ENCODE measurements around the gene DOCK7. TPM values are rescaled to one million over a fixed set of nuclear protein-coding genes. Genes with fewer than 3 reads are reported as not detected.

Gene DOCK7, protein sequence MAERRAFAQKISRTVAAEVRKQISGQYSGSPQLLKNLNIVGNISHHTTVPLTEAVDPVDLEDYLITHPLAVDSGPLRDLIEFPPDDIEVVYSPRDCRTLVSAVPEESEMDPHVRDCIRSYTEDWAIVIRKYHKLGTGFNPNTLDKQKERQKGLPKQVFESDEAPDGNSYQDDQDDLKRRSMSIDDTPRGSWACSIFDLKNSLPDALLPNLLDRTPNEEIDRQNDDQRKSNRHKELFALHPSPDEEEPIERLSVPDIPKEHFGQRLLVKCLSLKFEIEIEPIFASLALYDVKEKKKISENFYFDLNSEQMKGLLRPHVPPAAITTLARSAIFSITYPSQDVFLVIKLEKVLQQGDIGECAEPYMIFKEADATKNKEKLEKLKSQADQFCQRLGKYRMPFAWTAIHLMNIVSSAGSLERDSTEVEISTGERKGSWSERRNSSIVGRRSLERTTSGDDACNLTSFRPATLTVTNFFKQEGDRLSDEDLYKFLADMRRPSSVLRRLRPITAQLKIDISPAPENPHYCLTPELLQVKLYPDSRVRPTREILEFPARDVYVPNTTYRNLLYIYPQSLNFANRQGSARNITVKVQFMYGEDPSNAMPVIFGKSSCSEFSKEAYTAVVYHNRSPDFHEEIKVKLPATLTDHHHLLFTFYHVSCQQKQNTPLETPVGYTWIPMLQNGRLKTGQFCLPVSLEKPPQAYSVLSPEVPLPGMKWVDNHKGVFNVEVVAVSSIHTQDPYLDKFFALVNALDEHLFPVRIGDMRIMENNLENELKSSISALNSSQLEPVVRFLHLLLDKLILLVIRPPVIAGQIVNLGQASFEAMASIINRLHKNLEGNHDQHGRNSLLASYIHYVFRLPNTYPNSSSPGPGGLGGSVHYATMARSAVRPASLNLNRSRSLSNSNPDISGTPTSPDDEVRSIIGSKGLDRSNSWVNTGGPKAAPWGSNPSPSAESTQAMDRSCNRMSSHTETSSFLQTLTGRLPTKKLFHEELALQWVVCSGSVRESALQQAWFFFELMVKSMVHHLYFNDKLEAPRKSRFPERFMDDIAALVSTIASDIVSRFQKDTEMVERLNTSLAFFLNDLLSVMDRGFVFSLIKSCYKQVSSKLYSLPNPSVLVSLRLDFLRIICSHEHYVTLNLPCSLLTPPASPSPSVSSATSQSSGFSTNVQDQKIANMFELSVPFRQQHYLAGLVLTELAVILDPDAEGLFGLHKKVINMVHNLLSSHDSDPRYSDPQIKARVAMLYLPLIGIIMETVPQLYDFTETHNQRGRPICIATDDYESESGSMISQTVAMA (N-terminal part only)
- 10 to 100 TPM; 11.9 to 13.7 TPM for total RNA-seq

DNA sequence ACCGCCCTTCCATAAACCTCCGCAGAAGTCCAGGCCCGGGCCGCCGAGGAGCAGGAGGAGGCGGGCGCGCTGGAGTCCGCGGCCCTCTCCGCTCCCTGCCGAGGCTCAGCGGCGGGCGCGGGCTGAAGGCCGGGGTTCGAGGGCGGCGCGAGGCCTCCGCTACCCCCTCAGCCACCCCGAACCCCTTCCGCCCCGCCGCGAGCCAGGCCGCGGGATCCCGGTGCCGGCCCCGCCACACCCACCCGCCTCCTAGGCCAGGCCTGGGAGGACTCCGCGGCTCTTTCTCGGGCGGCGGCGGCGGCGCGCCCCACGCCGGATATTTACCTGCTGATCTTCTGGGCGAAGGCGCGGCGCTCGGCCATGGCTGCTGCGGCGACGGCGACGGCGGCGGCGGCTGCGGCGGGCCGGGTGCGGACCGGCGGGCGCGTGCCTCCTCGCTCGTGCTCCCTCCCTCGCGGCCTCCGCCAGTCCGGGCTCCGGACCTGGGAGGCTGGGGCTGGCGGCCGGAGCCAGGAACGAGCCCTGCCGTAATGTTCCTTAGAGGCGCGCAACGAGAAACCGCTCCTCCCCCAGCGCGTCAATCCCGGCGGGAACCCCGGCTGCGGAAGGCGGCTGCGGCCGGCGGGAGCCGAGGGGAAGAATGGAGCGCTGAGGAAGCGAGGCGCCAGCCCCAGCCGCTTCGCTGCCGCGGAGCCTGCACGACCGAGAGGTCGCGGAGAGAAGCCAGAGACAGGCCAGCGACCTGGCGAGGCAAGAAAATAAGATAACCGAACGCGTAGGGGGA lies at the start of gene DOCK7:
TSS of gene DOCK7 (minus strand) at position 484 of the 784 bp plus-strand sequence. CDS start at position 362, 122 bp downstream.
- CTCF ChIA-PET: no interaction called here
- no peaks in the 10 kb centered on the region for H3K36me3 Mint-ChIP-seq (ENCODE audit: low read depth)
- no peaks in the 10 kb centered on the region for H3K27me3 Mint-ChIP-seq
- H3K4me1 Mint-ChIP-seq: peaks cover 30% of the 10 kb centered on the region
- H3K4me3 Mint-ChIP-seq: peak within 1 kb of the TSS; percentile 88
- no peaks in the 10 kb centered on the region for H3K9me3 Mint-ChIP-seq (ENCODE audit: low read depth)
- intact Hi-C loops (cut with DNase I, micrococcal nuclease): loop anchor here (1.0 to 10.0 kb wide), 5 partner anchors 66 to 963 kb away; partner anchors contain the start of genes ATG4C (in 1 of the 2), TM2D1 (in 1 of the 2) and USP1 (in 1 of the 2)
- DNase-seq (peak; percentile 69), ATAC-seq (peak; percentile 64)
- POLR2A ChIA-PET: no interaction called here
- peak within 1 kb of the TSS; percentile 87 for H3K27ac Mint-ChIP-seq

DNA sequence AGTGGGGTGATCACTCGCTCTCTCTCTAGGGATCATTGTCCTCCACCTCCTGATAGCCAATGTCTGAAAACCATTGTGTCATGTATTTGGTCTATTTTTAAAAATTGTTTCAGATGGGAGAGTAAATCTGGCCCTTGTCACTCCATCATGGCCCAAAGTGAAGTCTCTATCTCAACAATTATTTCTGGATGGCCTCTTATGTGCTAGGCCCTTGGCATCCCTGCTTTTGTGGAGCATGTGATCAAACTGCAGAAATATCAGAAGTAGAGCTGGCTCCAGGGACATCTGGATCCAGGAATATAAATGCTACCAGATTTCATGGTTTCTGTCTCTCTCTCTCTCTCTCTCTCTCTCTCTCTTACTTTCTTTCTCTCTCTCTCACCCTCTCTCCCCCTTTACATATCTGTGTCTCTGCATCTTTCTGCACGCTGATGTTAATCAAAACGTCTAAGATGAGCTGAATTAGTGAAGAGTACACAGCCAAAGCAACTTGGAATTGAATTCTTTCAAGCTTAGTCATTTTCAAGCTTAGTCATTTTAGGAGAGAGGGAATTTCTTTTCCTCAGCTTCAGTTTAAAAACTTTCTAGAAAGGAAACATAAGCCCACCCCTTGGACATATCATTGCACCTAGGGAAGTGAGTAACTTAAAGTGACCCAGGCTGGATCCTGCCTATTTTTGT lies 47.4 kb upstream of the DOCK7 start:
- no peak for ATAC-seq
- CTCF ChIA-PET: interaction anchor here (2.1 kb wide), 1 partner anchor 11 kb away, joined by 8 read pairs; no protein-coding TSS in a partner anchor
- Mint-ChIP-seq H3K4me1 (no peaks in the 10 kb centered on the region), H3K4me3 (no peak overlapping the region), H3K27me3 (peaks cover 8% of the 10 kb centered on the region), H3K27ac (no peak overlapping the region), H3K36me3 (ENCODE audit: low read depth) (no peaks in the 10 kb centered on the region), H3K9me3 (ENCODE audit: low read depth) (no peaks in the 10 kb centered on the region)
- intact Hi-C loops (cut with DNase I, micrococcal nuclease): no loop called here
- no peak for DNase-seq
- POLR2A ChIA-PET: no interaction called here

DNA sequence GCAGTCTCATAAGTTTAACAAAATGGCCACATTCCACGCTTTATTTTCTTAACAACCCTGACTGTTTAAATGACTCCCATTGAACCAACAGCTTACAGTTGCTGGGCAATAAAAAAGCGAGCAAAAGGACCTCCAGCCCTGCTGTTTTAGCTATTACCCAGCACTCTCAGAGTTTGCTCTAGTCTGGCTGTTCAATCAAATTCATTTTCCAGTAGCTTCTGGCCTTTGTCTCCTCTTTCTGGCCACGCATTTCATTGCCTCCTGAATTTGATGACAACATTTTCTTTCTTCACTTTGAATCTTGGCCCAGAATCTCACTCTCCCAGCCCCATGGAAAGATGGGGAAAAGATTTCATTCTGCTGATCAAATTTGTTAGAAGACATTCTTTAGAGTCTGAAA lies 44.1 kb upstream of the DOCK7 start:
- H3K36me3 Mint-ChIP-seq (ENCODE audit: low read depth): no peaks in the 10 kb centered on the region
- no peaks in the 10 kb centered on the region for H3K4me1 Mint-ChIP-seq
- H3K27me3 Mint-ChIP-seq: peaks cover 1% of the 10 kb centered on the region
- H3K27ac Mint-ChIP-seq: no peak overlapping the region
- DNase-seq: no peak
- ChIA-PET CTCF (interaction anchor here (0.6 kb wide), 1 partner anchor 983 kb away, joined by 3 read pairs; no protein-coding TSS in a partner anchor), POLR2A (no interaction called here)
- H3K9me3 Mint-ChIP-seq (ENCODE audit: low read depth): no peaks in the 10 kb centered on the region
- H3K4me3 Mint-ChIP-seq: no peak overlapping the region
- ATAC-seq: no peak
- intact Hi-C loops (cut with DNase I, micrococcal nuclease): no loop called here

DNA sequence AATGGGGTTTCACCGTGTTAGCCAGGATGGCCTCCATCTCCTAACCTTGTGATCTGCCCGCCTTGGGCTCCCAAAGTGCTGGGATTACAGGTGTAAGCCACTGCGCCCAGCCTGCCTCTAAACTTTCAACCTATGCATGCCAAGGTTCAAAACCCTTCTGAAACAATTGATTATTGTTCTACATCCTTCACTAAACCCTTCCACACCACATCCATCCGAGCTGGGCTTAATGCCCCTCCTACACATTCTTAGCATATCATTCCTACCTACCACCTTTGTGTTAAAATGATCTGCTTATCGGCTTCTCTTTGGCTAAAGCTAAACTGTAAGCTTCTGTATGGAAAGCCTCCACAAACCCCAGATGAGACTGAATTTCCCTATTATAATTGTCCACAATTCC lies 40.8 kb upstream of the DOCK7 start:
- DNase-seq: no peak
- H3K4me3 Mint-ChIP-seq: no peak overlapping the region
- peaks cover 7% of the 10 kb centered on the region for H3K4me1 Mint-ChIP-seq
- H3K9me3 Mint-ChIP-seq (ENCODE audit: low read depth): no peaks in the 10 kb centered on the region
- no peak for ATAC-seq
- H3K27me3 Mint-ChIP-seq: no peaks in the 10 kb centered on the region
- intact Hi-C loops (cut with DNase I, micrococcal nuclease): no loop called here
- H3K36me3 Mint-ChIP-seq (ENCODE audit: low read depth): no peaks in the 10 kb centered on the region
- ChIA-PET POLR2A (no interaction called here), CTCF (no interaction called here)
- no peak overlapping the region for H3K27ac Mint-ChIP-seq

DNA sequence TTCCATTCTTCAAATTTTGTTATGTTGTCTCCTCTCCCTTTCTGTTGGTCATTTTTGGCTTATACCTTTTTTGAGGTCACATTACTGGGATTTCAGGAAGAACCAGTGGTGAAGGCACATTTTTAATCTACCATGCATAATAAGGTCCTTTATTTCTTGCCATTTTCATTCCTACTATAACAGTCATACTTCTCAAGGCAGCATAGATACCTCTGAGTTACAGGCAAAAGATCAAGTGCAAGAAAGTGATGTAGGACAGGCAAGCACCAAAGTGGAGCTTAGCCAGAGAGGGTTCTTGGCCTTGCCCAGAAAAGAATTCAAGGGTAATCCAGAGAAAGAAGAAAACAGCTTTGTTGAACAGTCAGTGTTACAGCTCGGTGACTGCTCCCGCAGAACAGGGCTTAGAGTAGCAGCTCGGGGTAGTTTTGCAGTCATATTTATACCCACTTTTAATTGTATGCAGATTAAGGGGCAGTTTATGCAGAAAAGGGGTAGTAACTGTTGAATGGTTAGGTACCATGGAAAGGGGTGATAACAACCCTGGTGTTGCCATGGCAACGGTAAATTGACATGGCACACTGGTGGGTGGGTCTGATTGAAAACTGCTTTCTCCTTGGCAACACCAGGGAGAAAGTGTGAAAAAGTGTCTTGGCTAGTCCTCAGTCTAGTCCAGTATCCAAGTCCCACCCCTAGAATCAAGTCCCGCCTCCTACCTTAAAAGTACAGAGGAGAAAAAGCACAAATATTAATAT lies 39.6 kb upstream of the DOCK7 start:
- intact Hi-C loops (cut with DNase I, micrococcal nuclease): no loop called here
- ATAC-seq: no peak
- DNase-seq: no peak
- peaks cover 7% of the 10 kb centered on the region for H3K4me1 Mint-ChIP-seq
- no peaks in the 10 kb centered on the region for H3K27me3 Mint-ChIP-seq
- no peak overlapping the region for H3K4me3 Mint-ChIP-seq
- no peaks in the 10 kb centered on the region for H3K36me3 Mint-ChIP-seq (ENCODE audit: low read depth)
- no peak overlapping the region for H3K27ac Mint-ChIP-seq
- ChIA-PET POLR2A (no interaction called here), CTCF (no interaction called here)
- H3K9me3 Mint-ChIP-seq (ENCODE audit: low read depth): no peaks in the 10 kb centered on the region

DNA sequence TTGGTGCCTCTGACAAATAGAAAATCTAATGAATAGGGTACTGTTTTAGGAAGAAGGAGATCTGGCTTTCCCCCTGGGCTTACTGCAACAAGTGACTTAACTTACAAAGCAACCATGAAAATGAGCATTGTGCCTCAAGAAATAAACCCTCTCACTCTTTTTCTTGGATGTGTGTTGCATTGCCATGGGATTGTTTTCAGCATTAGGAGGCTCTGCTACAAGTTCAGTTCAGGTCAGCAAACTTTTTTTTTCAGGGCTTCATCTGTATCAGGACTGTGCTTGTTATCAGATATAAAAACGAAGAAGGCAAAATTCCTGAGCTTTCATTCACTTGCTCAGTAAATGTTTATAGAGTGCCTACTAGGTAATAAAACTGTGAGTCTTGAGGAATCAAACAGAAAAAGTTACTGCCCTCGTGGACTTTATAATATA lies 37.8 kb upstream of the DOCK7 start:
- POLR2A ChIA-PET: no interaction called here
- no peaks in the 10 kb centered on the region for H3K27me3 Mint-ChIP-seq
- no peaks in the 10 kb centered on the region for H3K9me3 Mint-ChIP-seq (ENCODE audit: low read depth)
- H3K4me3 Mint-ChIP-seq: no peak overlapping the region
- intact Hi-C loops (cut with DNase I, micrococcal nuclease): no loop called here
- DNase-seq: no peak
- CTCF ChIA-PET: interaction anchor here (0.7 kb wide), 1 partner anchor 571 kb away, joined by 3 read pairs; no protein-coding TSS in a partner anchor
- H3K36me3 Mint-ChIP-seq (ENCODE audit: low read depth): no peaks in the 10 kb centered on the region
- no peak overlapping the region for H3K27ac Mint-ChIP-seq
- H3K4me1 Mint-ChIP-seq: peaks cover 7% of the 10 kb centered on the region
- ATAC-seq: no peak

DNA sequence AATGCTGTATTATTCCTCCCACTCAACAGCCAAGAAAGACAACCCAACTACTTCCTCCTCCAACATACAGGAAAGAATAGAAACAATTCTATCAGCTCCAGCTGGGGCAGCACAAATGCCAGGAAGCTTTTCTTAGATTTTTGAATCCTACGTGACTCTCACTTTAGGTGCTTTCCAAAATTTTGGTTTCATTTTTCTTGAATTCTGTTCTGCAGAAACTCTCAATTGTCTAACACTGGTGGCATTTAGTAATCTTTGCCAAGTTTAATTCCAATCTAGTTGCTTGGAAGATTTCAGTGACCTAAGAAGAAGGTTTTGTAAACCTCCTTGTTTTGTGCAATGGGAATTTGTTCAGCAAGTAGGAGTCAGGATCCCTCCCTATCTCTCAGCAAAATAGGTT lies 37.1 kb upstream of the DOCK7 start:
- DNase-seq (no peak), ATAC-seq (no peak)
- no peaks in the 10 kb centered on the region for H3K36me3 Mint-ChIP-seq (ENCODE audit: low read depth)
- CTCF ChIA-PET: interaction anchor here (0.7 kb wide), 1 partner anchor 570 kb away, joined by 3 read pairs; no protein-coding TSS in a partner anchor
- no peaks in the 10 kb centered on the region for H3K9me3 Mint-ChIP-seq (ENCODE audit: low read depth)
- no peaks in the 10 kb centered on the region for H3K27me3 Mint-ChIP-seq
- peaks cover 7% of the 10 kb centered on the region for H3K4me1 Mint-ChIP-seq
- no peak overlapping the region for H3K4me3 Mint-ChIP-seq
- POLR2A ChIA-PET: no interaction called here
- intact Hi-C loops (cut with DNase I, micrococcal nuclease): no loop called here
- no peak overlapping the region for H3K27ac Mint-ChIP-seq

DNA sequence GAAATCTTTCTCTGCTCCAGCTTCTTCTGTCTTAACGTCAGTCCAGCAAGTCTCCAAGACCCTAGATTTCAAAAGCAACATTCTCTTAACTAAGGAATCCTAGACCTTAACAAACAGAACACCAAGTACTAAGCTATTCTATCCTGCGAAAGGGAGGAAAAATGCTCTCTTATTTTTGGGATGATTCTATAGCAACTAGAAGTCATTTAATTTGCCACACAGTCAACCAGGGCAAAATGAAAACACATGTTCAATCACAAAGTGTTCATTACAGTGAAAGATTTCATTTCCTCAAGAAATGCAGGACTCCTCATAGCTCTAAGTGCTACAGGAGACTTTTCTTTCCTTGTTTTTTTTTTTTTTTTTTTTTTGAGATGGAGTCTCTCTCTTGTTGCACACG lies 36.2 kb upstream of the DOCK7 start:
- DNase-seq (no peak), ATAC-seq (no peak)
- Mint-ChIP-seq H3K4me3 (no peak overlapping the region), H3K27me3 (no peaks in the 10 kb centered on the region), H3K36me3 (ENCODE audit: low read depth) (no peaks in the 10 kb centered on the region), H3K9me3 (ENCODE audit: low read depth) (no peaks in the 10 kb centered on the region), H3K27ac (no peak overlapping the region), H3K4me1 (peaks cover 7% of the 10 kb centered on the region)
- POLR2A ChIA-PET: no interaction called here
- CTCF ChIA-PET: interaction anchor here (1.2 kb wide), 1 partner anchor 22 kb away, joined by 4 read pairs; no protein-coding TSS in a partner anchor
- intact Hi-C loops (cut with DNase I, micrococcal nuclease): no loop called here

DNA sequence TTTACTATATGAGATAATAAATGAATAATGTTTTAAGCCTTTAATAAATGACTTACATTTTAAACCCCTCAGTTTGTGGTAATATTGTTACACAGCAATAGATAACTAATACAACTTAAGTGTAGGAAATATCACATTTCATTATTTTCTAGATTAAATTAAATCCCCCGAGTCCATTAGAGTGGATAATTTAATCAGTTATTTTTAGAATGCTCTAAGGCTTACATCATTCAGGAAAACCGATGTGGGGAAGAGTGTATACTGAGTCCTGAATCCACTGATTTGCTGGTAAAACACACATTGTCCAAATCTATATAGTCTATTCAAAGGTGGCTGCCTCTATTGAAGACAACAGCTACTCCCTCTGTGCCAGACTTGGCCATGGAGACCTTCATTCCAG lies 35.7 kb upstream of the DOCK7 start:
- Mint-ChIP-seq H3K9me3 (ENCODE audit: low read depth) (no peaks in the 10 kb centered on the region), H3K4me3 (no peak overlapping the region), H3K36me3 (ENCODE audit: low read depth) (no peaks in the 10 kb centered on the region), H3K4me1 (peaks cover 7% of the 10 kb centered on the region), H3K27ac (no peak overlapping the region), H3K27me3 (no peaks in the 10 kb centered on the region)
- ChIA-PET CTCF (interaction anchor here (0.7 to 1.2 kb wide), 2 partner anchors 22 to 933 kb away, joined by 3 to 4 read pairs; no protein-coding TSS in a partner anchor), POLR2A (interaction anchor here (0.7 kb wide), 1 partner anchor 91 kb away, joined by 3 read pairs; no protein-coding TSS in a partner anchor)
- intact Hi-C loops (cut with DNase I, micrococcal nuclease): no loop called here
- DNase-seq (no peak), ATAC-seq (no peak)

DNA sequence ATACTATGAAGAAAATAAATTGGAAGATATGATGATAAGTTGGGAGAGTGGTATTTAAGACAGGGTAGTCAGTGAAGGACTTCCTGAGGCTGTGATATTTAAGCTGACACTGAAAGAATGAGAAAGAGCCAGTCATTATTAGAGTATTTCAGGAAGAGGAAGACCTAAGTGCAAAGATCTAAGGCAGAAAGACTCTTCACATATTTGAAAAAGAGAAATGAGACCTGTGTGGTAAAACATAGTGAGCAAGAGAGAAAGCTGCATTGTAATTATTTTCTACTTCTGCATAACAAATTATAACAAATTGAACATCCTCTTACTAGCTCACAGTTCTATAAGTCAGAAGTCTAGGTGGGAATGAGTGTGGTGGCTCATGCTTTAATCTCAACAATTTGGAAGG lies 34.6 kb upstream of the DOCK7 start:
- no peak overlapping the region for H3K4me3 Mint-ChIP-seq
- no peak overlapping the region for H3K27ac Mint-ChIP-seq
- no peak for DNase-seq
- peaks cover 3% of the 10 kb centered on the region for H3K27me3 Mint-ChIP-seq
- no peak for ATAC-seq
- intact Hi-C loops (cut with DNase I, micrococcal nuclease): no loop called here
- H3K9me3 Mint-ChIP-seq (ENCODE audit: low read depth): no peaks in the 10 kb centered on the region
- H3K4me1 Mint-ChIP-seq: peaks cover 7% of the 10 kb centered on the region
- ChIA-PET POLR2A (no interaction called here), CTCF (interaction anchor here (1.0 to 1.3 kb wide), 2 partner anchors 13 to 24 kb away, joined by 3 to 4 read pairs; no protein-coding TSS in a partner anchor)
- H3K36me3 Mint-ChIP-seq (ENCODE audit: low read depth): no peaks in the 10 kb centered on the region

All from activated CD4-positive, alpha-beta T cell treated with anti-CD3 and anti-CD28 coated beads for 36 hours (primary cell).